Left ventricle myocardium inferior (tissue), 1 donor: ENCODE data around the gene TRIM24. TPM values are rescaled to one million over a fixed set of nuclear protein-coding genes. Genes with fewer than 3 reads are reported as not detected.

Experiments used
- DNase-seq: peaks from one replicate; pipeline ENCODE4 v3.0.0-alpha.2; 2020
- H3K27ac ChIP-seq: fragments of 200-600 bp; replicated peaks from 2 replicates; pipeline ENCODE4 v1.8.0; 2021
- H3K27me3 ChIP-seq: fragments of 200-600 bp; 2 replicates; pipeline ENCODE4 v1.8.0; 2021; ENCODE audit warnings: low read depth
- H3K36me3 ChIP-seq: fragments of 200-600 bp; 2 replicates; pipeline ENCODE4 v1.8.0; 2021
- H3K4me1 ChIP-seq: fragments of 200-600 bp; 2 replicates; pipeline ENCODE4 v1.8.0; 2021
- H3K4me3 ChIP-seq: fragments of 200-600 bp; 2 replicates; pipeline ENCODE4 v1.8.0; 2021; ENCODE audit warnings: mild to moderate bottlenecking, moderate library complexity
- H3K9me3 ChIP-seq: fragments of 200-600 bp; replicated peaks from 2 replicates; pipeline ENCODE4 v1.8.0; 2021
- intact Hi-C: fragments of 100-400 bp; cut with micrococcal nuclease; formaldehyde crosslinking; loops from one replicate; pipeline ENCODE4 v1.11.0; 2022
- total RNA-seq: library from RNA; stranded (reverse); fragmentation: NEBNext Ultra II Directional; extraction: Animal tissue kit (Norgen Biotek cat#: 25700); gene quantifications from one replicate; pipeline ENCODE4 v1.2.1, GENCODE V29; 2021
- TF ChIP-seq, protein P1 (sequence below): fragments of 200-600 bp; IDR thresholded peaks from 2 replicates; pipeline ENCODE4 v1.8.0; 2021; ENCODE audit warnings: antibody characterized with exemption, mild to moderate bottlenecking, borderline replicate concordance
- donor health status: DM: no; HTN: yes; CAD: no; lungs with severe emphysema.

The TRIM24 gene
- total RNA-seq, 1 donor from 2014 or later, result 18.8 TPM

DNA sequence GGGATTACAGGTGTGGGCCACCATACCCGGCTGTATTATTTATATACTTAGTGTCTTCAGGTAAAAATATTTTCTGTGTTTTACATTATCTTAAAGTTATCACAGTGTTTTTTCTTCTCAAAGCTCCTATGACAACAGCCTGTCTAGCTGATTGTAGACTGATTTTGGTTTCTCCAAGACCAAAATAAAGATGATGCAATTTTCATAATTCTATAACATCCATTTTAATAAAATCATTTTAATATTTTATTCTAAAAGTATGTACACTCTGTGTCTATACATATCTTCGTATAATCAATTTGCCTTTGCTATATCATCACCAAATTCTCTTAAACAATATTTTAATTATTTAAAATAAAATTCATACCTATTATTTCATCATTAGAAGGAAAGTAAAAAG lies 108.6 kb downstream of the TRIM24 start:
- intact Hi-C loops, result no loop called here

DNA sequence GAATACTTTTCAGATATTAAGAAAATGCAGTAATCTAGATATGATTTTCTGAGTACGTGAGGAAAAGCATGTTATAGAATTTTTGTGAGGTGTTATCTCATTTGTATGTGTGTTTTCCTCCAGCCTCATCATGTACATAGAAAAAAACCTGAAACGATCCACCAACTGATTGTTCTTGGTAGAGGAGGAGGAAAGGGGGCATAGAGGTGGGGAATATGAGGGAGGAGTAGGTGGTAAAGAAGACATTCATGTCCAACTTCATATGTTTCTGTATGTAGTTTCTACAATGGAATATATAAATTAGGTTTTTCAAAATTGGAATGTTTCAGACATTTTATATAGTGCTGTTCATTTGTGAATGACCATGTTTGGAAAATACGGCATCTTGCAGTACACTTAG lies 109.4 kb downstream of the TRIM24 start:
- Histone ChIP-seq H3K4me3 (no peak overlapping the region), H3K4me1 (no peaks in the 10 kb centered on the region), H3K9me3 (peaks cover 27% of the 10 kb centered on the region), H3K27ac (no peak overlapping the region), H3K36me3 (peaks cover 96% of the 10 kb centered on the region), H3K27me3 (no peaks in the 10 kb centered on the region)
- no peak for DNase-seq
- intact Hi-C loops, result no loop called here
- TF ChIP-seq, protein P1, sequence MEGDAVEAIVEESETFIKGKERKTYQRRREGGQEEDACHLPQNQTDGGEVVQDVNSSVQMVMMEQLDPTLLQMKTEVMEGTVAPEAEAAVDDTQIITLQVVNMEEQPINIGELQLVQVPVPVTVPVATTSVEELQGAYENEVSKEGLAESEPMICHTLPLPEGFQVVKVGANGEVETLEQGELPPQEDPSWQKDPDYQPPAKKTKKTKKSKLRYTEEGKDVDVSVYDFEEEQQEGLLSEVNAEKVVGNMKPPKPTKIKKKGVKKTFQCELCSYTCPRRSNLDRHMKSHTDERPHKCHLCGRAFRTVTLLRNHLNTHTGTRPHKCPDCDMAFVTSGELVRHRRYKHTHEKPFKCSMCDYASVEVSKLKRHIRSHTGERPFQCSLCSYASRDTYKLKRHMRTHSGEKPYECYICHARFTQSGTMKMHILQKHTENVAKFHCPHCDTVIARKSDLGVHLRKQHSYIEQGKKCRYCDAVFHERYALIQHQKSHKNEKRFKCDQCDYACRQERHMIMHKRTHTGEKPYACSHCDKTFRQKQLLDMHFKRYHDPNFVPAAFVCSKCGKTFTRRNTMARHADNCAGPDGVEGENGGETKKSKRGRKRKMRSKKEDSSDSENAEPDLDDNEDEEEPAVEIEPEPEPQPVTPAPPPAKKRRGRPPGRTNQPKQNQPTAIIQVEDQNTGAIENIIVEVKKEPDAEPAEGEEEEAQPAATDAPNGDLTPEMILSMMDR, result no peak

More for the DNA sequence above, 108.6 kb downstream of the TRIM24 start:
- Histone ChIP-seq H3K27ac (no peak overlapping the region), H3K27me3 (no peaks in the 10 kb centered on the region), H3K4me1 (peaks cover 5% of the 10 kb centered on the region), H3K4me3 (no peak overlapping the region), H3K9me3 (peaks cover 35% of the 10 kb centered on the region), H3K36me3 (peaks cover 99% of the 10 kb centered on the region)
- TF ChIP-seq, protein P1, result no peak
- no peak for DNase-seq

DNA sequence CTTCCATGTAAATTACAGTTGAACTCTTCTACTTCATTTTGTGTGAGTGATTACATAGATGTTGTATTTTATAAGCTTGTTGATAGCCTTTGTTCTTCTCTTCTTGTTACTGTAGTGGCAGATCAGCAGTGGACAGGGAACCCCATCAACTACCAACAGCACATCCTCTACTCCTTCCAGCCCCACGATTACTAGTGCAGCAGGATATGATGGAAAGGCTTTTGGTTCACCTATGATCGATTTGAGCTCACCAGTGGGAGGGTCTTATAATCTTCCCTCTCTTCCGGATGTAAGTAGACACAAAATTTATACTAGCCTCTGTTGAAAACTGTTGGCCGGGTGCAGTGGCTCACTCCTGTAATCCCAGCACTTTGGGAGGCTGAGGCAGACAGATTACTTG lies 110.7 kb downstream of the TRIM24 start:
- TF ChIP-seq, protein P1, result no peak
- Histone ChIP-seq H3K9me3 (peaks cover 14% of the 10 kb centered on the region), H3K4me3 (no peak overlapping the region), H3K27me3 (no peaks in the 10 kb centered on the region), H3K36me3 (peaks cover 89% of the 10 kb centered on the region), H3K27ac (no peak overlapping the region), H3K4me1 (no peaks in the 10 kb centered on the region)
- intact Hi-C loops, result no loop called here
- DNase-seq, result no peak

DNA sequence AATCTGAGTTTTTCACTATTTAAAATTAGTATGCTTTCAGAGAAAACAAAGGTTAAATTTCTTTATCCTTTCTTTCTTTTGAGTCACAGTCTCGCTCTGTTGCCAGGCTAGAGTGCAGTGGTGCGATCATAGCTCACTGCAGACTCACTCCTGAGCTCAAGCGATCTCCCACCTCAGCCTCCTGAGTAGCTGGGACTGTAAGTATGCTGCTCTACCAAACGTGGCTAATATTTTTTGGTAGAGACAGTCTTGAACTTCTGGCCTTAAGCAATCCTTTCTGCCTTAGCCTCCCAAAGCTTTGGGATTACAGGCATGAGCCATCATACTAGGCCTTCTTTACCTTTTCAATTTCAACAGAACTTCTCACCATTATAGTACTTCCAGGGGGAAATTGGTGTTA lies 113.7 kb downstream of the TRIM24 start:
- intact Hi-C loops, result no loop called here
- H3K27ac ChIP-seq, result no peak overlapping the region
- H3K27me3 ChIP-seq, result no peaks in the 10 kb centered on the region
- DNase-seq, result no peak
- H3K4me1 ChIP-seq, result no peaks in the 10 kb centered on the region
- TF ChIP-seq, protein P1, result no peak
- H3K4me3 ChIP-seq, result no peak overlapping the region
- peaks cover 79% of the 10 kb centered on the region for H3K36me3 ChIP-seq
- no peaks in the 10 kb centered on the region for H3K9me3 ChIP-seq

DNA sequence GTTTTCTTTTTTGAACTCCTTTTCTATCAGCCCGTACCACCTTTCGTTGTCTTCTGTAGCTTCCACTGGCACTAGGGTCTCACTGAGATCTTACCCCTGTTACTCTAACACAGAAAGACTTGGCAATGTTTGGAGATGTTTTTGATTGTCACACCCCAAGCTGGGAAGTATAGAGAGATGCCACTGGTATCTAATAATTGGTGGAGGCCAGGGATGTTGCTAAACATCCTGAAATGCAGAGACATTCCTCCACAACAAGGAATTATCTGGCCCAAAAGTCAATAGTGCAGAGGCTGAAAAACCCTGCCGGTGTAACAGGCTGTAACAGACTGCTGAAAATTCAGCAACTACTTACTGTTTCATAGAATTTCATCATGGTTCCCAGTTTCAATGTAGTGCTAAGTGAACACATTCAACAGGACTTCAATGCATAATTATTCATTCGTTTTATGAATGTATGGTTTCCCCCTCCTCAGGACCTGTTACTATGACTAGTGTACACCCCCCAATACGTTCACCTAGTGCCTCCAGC lies 115.9 kb downstream of the TRIM24 start:
- TF ChIP-seq, protein P1, result no peak
- Histone ChIP-seq H3K36me3 (peaks cover 79% of the 10 kb centered on the region), H3K4me3 (no peak overlapping the region), H3K27me3 (no peaks in the 10 kb centered on the region), H3K27ac (no peak overlapping the region), H3K9me3 (no peaks in the 10 kb centered on the region), H3K4me1 (no peaks in the 10 kb centered on the region)
- DNase-seq, result no peak
- intact Hi-C loops, result no loop called here
